SK-N-SH treated with all-trans-retinoic acid at 6 μM for 48 hours (cell line): ENCODE data around the gene IFT122.
A peak's percentile ranks its signal among the peaks of the same experiment; 100 is the strongest.

Experiments
- ATAC-seq: fragments of 200-7000 bp; cut with Tn5 transposase; 3 replicates; pipeline ENCODE4 v1.9.1; 2020; ENCODE audit warnings: mild to moderate bottlenecking, moderate library complexity
- ARNTL ChIP-seq: fragments of 450-650 bp; formaldehyde crosslinking; IDR thresholded peaks from 2 replicates; pipeline ENCODE4 v1.5.0; 2020; ENCODE audit warnings: low read depth, mild to moderate bottlenecking, moderate library complexity, borderline replicate concordance
- BACH2 ChIP-seq: fragments of 250-450 bp; sonication (Bioruptor Pico); IDR thresholded peaks from 2 replicates; pipeline ENCODE4 v1.9.0; 2021; ENCODE audit warnings: mild to moderate bottlenecking, borderline replicate concordance
- CSDC2 ChIP-seq: fragments of 250-450 bp; sonication (Bioruptor Pico); IDR thresholded peaks from 2 replicates; pipeline ENCODE4 v1.5.0; 2020; ENCODE audit warnings: mild to moderate bottlenecking, moderate library complexity
- CSRNP3 ChIP-seq: fragments of 250-450 bp; sonication (Bioruptor Pico); IDR thresholded peaks from 2 replicates; pipeline ENCODE4 v1.5.1; 2021; ENCODE audit warnings: mild to moderate bottlenecking, moderate library complexity
- ESRRG ChIP-seq: fragments of 250-450 bp; sonication (Bioruptor Pico); IDR thresholded peaks from 2 replicates; pipeline ENCODE4 v1.6.1; 2021; ENCODE audit warnings: mild to moderate bottlenecking
- GLIS3 ChIP-seq: fragments of 250-450 bp; sonication (Bioruptor Pico); IDR thresholded peaks from 2 replicates; pipeline ENCODE4 v1.5.0; 2020; ENCODE audit warnings: mild to moderate bottlenecking, moderate library complexity
- ISL1 ChIP-seq: fragments of 250-450 bp; sonication (Bioruptor Pico); IDR thresholded peaks from 2 replicates; pipeline ENCODE4 v2.1.2; 2022; ENCODE audit warnings: mild to moderate bottlenecking, moderate library complexity
- PPARA ChIP-seq: fragments of 250-450 bp; sonication (Bioruptor Pico); IDR thresholded peaks from 2 replicates; pipeline ENCODE4 v1.5.0; 2020; ENCODE audit warnings: mild to moderate bottlenecking, borderline replicate concordance
- RARB ChIP-seq: fragments of 250-450 bp; sonication (Bioruptor Pico); IDR thresholded peaks from 2 replicates; pipeline ENCODE4 v1.8.0; 2021; ENCODE audit warnings: mild to moderate bottlenecking, moderate library complexity
- TOX ChIP-seq: fragments of 250-450 bp; sonication (Bioruptor Pico); IDR thresholded peaks from 2 replicates; pipeline ENCODE4 v1.8.0; 2021; ENCODE audit warnings: mild to moderate bottlenecking, moderate library complexity, borderline replicate concordance
- TSHZ2 ChIP-seq: fragments of 250-450 bp; sonication (Bioruptor Pico); IDR thresholded peaks from 2 replicates; pipeline ENCODE4 v1.5.0; 2020; ENCODE audit warnings: mild to moderate bottlenecking, moderate library complexity
- ZFP3 ChIP-seq: fragments of 250-450 bp; sonication (Bioruptor Pico); IDR thresholded peaks from 2 replicates; pipeline ENCODE4 v1.5.0; 2020; ENCODE audit warnings: mild to moderate bottlenecking, moderate library complexity
- ZFP30 ChIP-seq: fragments of 450-650 bp; formaldehyde crosslinking; IDR thresholded peaks from 2 replicates; pipeline ENCODE4 v1.5.0; 2022; ENCODE audit warnings: mild to moderate bottlenecking, moderate library complexity
- ZNF70 ChIP-seq: fragments of 450-650 bp; formaldehyde crosslinking; IDR thresholded peaks from 2 replicates; pipeline ENCODE4 v1.5.0; 2020; ENCODE audit warnings: mild to moderate bottlenecking, moderate library complexity
- ZNF8 ChIP-seq: fragments of 450-650 bp; formaldehyde crosslinking; IDR thresholded peaks from 2 replicates; pipeline ENCODE4 v1.5.0; 2020; ENCODE audit warnings: mild to moderate bottlenecking, moderate library complexity
- TF ChIP-seq, protein P1 (sequence below): fragments of 250-450 bp; sonication (Bioruptor Pico); IDR thresholded peaks from 2 replicates; pipeline ENCODE4 v1.8.0; 2021; ENCODE audit warnings: low read depth, mild to moderate bottlenecking, moderate library complexity, borderline replicate concordance
- TF ChIP-seq, protein P2 (sequence below): fragments of 250-450 bp; sonication (Bioruptor Pico); IDR thresholded peaks from 2 replicates; pipeline ENCODE4 v1.5.1; 2020; ENCODE audit warnings: low read depth, mild to moderate bottlenecking, moderate library complexity

Gene IFT122

GRCh38 chr3:129435367-129435766 lies 4.7 kb upstream of the IFT122 start:
- no peak for ATAC-seq
- TF ChIP-seq PPARA (CRISPR knock-in tag) (no peak), ISL1 (CRISPR knock-in tag) (no peak), CSRNP3 (no peak), TSHZ2 (no peak), RARB (CRISPR knock-in tag) (no peak), ZNF8 (CRISPR knock-in tag) (no peak), BACH2 (CRISPR knock-in tag) (no peak), ZNF70 (CRISPR knock-in tag) (no peak), TOX (CRISPR knock-in tag) (no peak)
- TF ChIP-seq, protein P1, sequence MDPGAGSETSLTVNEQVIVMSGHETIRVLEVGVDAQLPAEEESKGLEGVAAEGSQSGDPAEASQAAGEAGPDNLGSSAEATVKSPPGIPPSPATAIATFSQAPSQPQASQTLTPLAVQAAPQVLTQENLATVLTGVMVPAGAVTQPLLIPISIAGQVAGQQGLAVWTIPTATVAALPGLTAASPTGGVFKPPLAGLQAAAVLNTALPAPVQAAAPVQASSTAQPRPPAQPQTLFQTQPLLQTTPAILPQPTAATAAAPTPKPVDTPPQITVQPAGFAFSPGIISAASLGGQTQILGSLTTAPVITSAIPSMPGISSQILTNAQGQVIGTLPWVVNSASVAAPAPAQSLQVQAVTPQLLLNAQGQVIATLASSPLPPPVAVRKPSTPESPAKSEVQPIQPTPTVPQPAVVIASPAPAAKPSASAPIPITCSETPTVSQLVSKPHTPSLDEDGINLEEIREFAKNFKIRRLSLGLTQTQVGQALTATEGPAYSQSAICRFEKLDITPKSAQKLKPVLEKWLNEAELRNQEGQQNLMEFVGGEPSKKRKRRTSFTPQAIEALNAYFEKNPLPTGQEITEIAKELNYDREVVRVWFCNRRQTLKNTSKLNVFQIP (CRISPR knock-in tag) = no peak
- TF ChIP-seq, protein P2, sequence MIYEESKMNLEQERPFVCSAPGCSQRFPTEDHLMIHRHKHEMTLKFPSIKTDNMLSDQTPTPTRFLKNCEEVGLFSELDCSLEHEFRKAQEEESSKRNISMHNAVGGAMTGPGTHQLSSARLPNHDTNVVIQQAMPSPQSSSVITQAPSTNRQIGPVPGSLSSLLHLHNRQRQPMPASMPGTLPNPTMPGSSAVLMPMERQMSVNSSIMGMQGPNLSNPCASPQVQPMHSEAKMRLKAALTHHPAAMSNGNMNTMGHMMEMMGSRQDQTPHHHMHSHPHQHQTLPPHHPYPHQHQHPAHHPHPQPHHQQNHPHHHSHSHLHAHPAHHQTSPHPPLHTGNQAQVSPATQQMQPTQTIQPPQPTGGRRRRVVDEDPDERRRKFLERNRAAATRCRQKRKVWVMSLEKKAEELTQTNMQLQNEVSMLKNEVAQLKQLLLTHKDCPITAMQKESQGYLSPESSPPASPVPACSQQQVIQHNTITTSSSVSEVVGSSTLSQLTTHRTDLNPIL = no peak

GRCh38 chr3:129439226-129439816 lies 703 bp upstream of the IFT122 start:
- ATAC-seq = peak; percentile 2; the same call in 2 of the 3 replicates

DNA sequence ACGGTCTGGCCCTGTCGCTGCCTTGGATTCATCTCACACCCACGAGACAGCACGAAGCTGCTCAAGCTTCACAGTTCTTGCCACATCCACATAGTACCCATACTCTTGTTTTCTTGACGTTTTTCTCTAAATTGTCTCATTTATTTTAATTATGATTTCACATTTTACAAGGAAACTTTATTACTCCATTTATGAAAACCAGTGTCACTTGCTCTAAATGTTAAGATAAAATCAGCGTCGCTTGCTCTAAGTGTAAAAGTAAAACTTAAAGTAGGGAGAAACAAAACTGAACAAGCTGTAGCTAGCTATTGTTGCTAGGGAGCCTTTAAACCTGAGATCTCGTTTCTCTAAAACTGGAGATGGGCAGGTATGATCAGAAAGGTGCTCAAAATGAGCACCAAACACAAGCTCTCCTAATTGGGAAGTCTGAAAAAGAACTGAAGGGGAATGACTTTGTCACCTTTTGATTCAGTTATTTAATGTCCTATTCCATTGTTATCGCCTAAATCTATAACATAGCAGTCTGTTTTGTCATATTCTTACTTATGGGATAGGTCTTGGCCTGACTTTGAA lies 680 bp downstream of the IFT122 start:
- ATAC-seq = no peak
- TF ChIP-seq CSDC2 (CRISPR knock-in tag) = no peak
- no peak for TF ChIP-seq ESRRG (CRISPR knock-in tag)
- no peak for TF ChIP-seq CSRNP3
- no peak for TF ChIP-seq GLIS3 (CRISPR knock-in tag)
- TF ChIP-seq PPARA (CRISPR knock-in tag) = no peak
- TF ChIP-seq TSHZ2 = no peak
- TF ChIP-seq ARNTL (CRISPR knock-in tag) = no peak

More at GRCh38 chr3:129439226-129439816, 703 bp upstream of the IFT122 start:
- TF ChIP-seq TSHZ2 (0 out of 2 replicates have a peak, but pooled peaks have one; percentile 17), ZNF8 (CRISPR knock-in tag) (no peak), TOX (CRISPR knock-in tag) (no peak), ZFP30 (CRISPR knock-in tag) (no peak), ZFP3 (CRISPR knock-in tag) (0 out of 2 replicates have a peak, but pooled peaks have one; percentile 14), BACH2 (CRISPR knock-in tag) (no peak)
